GM19023 (cell line): ENCODE measurements around the gene DHX30.
A peak's percentile ranks its signal among the peaks of the same experiment; 100 is the strongest.
"Not testable (repeated sequence)": the region's sequence is repeated elsewhere in the genome, so short reads cannot be mapped to it uniquely, and the experiment has no call there.

ENCODE experiments used
- ATAC-seq: cut with Tn5 transposase; IDR thresholded peaks from one replicate; pipeline ENCODE4 v1.9.1; 2021; ENCODE audit warnings: mild to moderate bottlenecking, moderate library complexity; ENCODE audit not compliant: unreplicated experiment

DHX30 gene, protein sequence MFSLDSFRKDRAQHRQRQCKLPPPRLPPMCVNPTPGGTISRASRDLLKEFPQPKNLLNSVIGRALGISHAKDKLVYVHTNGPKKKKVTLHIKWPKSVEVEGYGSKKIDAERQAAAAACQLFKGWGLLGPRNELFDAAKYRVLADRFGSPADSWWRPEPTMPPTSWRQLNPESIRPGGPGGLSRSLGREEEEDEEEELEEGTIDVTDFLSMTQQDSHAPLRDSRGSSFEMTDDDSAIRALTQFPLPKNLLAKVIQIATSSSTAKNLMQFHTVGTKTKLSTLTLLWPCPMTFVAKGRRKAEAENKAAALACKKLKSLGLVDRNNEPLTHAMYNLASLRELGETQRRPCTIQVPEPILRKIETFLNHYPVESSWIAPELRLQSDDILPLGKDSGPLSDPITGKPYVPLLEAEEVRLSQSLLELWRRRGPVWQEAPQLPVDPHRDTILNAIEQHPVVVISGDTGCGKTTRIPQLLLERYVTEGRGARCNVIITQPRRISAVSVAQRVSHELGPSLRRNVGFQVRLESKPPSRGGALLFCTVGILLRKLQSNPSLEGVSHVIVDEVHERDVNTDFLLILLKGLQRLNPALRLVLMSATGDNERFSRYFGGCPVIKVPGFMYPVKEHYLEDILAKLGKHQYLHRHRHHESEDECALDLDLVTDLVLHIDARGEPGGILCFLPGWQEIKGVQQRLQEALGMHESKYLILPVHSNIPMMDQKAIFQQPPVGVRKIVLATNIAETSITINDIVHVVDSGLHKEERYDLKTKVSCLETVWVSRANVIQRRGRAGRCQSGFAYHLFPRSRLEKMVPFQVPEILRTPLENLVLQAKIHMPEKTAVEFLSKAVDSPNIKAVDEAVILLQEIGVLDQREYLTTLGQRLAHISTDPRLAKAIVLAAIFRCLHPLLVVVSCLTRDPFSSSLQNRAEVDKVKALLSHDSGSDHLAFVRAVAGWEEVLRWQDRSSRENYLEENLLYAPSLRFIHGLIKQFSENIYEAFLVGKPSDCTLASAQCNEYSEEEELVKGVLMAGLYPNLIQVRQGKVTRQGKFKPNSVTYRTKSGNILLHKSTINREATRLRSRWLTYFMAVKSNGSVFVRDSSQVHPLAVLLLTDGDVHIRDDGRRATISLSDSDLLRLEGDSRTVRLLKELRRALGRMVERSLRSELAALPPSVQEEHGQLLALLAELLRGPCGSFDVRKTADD

DNA sequence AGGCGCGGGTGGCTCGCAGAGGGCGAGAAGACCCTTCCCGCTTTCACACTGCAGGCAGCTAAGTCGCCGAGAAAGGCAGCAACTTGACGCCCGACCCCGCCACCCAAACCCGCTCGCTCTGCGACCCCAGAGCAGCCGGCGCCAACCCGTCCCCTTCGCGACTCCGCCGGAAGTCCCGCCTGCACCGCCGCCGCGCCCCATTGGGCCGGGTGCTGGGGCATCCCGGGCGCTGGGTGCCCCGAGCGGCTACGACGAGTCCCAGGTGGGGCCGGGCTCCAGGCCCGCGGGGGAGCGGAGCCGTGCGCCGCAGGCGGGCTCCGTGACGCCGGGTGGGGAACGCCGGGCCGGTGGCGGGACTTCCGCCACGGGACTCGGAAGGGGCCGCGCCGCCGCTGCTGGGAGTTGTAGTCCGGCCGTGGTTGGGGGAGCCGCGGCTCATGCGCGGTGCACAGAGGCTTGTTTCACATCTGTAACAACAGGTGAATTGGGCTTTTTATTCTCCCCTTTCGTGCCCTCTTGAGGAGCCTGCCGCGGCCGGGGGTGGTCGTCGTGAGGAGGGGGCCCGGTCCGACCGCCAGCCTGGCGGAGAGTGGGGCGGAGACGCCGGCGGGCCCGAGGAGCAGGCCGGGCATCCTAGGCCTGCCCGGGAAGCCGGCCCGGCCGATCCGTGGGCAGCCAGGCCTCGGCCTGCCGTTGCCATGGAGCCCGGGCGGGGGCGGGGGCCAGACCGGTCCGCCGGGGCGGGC is at the start of gene DHX30:
DHX30 (plus strand) TSS at position 405 of the 746 bp plus-strand sequence. CDS start 7,546 bp downstream, outside the sequence.
- ATAC-seq = peak; percentile 88

DNA sequence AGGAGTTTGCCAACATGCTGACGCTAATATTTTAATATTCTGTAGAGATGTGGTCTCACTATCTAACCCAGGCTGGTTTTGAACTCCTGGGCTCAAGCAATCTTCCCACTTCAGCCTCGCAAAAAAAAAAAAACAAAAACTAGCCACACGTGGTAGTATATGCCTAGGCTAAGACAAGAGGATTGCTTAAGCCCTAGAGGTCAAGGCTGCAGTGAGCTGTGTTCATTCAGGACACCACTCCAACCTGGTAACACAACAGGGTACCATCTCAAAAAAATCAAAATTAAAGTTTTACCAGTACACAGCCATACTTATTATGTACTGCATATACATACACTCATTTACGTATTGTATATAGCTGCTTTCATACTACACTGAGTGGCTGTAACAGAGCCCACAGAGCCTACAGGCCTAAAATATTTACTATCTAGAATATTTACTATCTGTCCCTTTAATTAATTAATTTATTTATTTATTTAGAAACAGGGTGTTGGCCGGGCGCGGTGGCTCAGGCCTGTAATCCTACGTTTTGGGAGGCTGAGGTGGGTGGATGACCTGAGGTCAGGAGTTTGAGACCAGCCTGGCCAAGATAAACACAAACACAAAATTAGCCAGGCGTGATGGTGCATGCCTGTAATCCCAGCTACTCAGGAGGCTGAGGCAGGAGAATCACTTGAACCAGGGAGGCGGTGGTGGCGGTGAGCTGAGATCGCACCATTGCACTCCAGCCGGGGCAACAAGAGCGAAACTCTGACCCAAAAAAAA is 44.5 kb upstream of the DHX30 start:
- ATAC-seq = no peak

DNA sequence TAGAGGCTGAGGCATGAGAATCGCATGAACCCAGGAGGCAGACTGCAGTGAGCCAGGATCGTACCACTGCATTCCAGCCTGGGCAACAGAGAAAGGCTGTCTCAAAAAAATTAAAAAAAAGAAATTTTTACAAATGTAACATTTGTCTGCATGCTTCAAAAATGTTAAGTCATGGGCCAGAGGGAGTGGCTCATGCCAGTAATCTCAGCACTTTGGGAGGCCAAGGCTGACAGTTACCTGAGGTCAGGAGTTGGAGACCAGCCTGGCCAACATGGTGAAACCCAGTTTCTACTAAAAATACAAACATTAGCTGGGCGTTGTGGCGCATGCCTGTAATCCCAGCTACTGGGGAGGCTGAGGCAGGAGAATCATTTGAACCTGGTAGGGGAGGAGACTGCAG is 42.7 kb upstream of the DHX30 start:
- not testable (repeated sequence) for ATAC-seq

DNA sequence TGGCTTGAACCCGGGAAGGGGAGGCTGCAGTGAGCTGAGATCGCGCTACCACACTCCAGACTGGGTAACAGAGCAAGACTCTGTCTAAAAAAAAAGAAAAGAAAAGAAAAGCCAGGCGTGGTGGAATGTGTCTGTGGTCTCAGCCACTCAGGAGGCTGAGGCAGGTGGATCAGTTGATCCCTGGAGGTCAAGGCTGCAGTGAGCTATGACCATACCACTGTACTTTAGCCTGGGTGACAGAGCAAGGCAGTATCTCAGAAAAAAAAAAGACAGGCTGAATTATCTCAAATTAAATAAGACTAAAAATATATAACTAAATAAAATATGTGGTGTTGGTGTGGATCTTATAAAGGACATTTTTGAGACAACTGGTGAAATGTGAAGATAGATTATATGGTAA is 41.9 kb upstream of the DHX30 start:
- ATAC-seq = no peak

DNA sequence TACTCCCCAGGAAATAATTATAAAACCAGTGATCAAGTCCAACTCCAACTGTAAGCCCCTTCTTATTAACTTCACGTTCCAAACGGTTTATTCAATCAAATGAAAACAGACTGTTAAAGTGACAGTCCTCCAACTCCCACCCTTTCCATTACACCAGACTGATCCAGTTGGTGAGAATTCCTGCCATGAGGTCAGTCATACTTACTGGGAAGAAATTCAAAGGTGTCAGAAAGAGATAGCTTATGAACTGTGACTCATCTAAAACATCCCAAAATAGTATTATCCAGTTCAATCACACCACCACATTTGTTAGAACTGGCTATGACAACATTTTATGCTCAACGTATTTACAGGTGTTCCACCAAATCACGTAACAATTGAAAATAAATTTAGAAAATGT is 40.7 kb upstream of the DHX30 start:
- no peak for ATAC-seq

DNA sequence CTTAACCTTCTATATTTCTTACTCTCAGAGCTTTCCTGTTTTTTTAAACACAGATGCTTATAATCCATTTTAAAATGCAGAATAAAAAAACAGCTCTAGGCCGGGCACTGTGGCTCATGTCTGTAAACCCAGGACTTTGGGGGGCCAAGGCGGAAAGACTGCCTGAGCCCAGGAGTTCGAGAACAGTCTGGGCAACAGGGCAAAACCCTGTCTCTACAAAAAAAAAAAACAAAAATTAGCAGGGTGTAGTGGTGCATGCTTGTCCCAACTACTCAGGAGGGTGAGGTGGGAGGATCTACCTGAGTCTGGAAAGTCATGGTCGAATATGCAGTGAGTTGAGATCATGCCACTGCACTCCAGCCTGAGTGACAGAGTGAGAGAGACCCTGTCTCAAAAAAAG is 36.8 kb upstream of the DHX30 start:
- ATAC-seq = no peak

DNA sequence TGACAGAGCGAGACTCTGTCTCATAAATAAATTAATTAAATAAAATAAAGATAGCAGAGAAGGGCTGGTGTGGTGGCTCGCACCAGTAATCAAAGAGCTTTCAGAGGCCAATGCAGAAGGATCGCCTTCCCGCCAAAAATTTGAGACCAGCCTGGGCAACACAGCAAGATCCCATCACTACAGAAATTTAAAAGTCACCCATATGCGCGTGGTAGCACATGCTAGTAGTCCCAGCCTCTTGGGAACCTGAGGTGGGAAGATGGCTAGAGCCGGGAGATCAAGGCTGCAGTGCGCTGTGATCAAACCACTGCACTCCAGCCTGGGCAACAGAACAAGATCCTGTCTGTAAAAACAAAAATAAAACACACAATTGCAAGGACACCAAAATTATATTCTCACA is 30.9 kb upstream of the DHX30 start:
- ATAC-seq = no peak

DNA sequence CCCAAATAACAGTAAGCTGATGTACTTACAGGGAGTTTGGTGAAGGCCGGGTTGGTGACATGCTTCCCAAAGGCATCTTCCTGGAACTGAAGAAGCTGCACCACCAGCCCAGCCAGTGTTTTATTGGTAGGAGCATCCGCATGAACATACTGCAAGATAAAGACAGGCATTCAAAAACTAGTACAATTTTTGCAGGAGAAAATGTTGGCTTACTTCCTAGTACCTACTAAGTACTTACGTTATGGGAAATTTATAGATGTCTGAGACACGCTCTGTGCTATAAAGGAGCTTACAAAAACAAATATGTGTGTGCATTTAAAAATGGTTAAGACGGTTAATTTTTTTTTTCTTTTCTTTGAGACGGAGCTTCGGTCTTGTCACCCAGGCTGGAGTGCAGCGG is 30.1 kb upstream of the DHX30 start:
- ATAC-seq = no peak

DNA sequence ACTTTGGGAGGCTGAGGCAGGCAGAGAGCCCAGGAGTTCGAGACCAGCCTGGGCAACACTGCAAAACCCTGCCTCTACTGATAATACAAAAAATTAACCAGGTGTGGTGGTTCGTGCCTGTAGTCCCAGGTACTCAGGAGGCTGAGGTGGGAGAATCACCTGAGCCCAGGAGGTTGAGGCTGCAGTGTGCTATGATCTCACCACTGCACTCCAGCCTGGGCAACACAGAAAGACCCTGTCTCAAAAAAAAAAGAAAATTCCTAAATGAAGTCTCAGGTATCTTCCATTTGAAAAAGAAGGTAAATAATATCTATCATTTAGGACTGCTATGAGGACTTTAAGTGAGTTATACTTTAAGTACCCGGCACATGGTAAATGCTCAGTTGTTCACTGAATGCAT is 24.2 kb upstream of the DHX30 start:
- no peak for ATAC-seq

DNA sequence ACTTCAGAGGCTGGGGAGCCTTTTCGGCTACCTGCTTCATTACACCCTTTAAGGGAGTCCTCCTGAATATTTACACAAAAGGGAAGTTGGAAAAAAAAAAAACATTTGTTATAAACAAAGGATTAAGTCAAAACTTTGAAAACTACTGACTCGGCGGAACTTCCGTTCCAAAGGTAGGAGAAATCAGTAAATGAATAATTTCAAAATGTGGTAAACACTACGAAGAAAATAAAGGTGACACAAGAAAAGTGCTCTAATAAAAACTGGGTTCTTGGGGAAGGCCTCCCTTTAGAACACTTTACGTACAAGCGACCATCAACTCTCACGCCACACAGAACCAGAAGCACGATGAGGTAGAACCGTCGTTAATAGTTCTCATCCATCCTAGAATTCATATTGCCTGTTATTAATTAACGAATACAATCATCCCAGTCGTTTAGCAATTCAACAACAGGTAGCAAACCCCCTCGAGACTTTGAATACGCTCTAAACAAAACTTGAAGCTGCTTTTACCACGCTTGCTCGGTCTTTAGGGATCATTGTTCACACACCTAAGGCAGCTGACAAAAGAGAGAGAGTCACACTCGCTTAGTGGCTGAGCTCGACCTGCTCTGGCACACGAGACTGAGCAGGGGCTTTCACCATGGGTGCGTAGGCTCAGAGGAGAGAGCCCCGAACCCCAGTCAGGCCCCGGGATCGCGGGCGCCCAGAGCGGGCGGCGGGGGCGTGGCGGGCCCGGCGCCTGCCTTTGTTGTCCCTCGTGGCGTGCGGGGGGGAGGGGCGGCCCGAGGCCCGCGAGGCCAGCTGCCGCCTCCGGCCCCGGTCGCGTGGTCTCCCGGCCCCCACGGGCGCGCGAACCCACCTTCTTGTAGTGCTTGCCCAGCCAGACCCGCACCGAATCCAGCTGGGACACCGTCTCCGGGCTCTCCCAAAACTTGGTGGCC is 21.9 kb upstream of the DHX30 start:
- ATAC-seq = peak; percentile 36

DNA sequence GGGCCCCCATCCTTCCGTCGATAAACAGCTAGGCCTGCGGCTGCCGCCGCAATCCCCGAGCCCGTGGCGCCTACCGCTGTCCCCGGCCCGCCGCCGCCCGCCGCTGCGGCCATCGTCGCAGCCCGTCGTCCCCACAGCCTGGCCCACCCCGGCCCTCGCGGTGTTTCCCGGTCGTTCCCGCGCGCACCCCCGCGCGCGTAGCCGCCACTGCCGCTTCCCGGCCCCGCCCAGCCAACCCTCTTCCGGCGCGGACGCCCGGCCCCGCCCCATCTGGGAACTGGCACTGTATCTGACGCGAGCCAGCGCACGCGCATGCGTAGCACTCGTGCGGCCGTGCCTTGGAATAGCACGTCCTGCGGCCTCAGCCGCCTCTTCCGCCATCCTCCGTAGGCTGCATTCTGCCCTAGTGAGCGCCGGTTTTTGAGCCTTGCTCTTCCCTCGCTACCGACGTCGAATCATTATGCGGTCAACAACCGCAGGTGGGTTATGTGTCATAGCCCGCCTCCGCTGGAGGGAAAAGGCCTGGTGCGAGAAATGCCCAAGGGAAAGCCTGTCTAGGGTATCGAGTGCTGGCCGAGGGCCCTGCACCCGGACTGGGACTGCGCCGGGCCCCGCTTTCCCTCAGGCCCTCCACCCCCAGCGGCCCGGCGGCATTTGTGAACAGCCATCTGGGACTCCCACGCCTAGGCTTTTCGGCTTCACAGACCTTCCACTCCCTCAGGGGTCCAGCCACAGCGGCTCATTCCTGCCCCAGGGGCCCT is 21.1 kb upstream of the DHX30 start, which contains the start of gene SMARCC1:
SMARCC1 (minus strand) TSS at position 209 of the 761 bp plus-strand sequence; CDS start at position 113, 96 bp downstream.
- ATAC-seq = peak; percentile 81

DNA sequence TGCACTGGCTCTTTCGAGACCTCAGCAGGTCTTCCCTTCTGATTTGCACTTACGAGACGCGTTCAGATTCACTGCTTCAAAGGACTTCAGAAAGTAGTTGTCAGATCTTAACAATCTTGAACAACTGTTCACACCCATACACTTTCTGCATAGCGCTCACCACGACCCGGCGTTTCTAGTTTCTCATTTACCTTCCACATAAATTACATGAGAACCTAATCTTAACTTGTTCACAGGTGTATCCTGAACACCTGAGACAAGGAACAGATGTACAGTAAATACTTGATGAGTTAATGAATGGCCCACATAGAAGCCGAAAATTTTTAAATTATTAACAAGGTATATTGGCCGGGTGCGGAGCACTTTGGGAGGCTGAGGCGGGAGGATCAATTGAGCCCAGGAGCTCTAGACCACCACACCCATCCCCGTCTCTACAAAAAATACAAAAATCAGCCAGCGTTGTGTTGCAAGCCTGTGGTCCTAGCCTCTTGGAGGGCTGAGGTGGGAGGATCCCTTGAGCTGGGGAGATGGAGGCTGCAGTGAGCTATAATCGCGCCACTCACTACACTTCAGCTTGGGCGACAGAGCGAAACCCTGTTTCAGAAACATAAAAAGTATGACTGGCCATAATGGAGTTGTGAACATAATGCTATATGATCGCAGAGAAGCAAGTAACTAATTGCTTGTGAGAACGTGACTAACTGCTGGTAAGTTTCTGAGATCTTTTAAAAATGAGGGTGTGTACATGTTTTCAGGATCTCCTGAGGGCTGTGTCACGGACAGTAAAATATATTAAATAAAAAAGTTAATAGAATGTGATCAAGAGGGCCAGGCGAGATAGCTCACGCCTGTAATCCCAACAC is 20.3 kb upstream of the DHX30 start:
- ATAC-seq = no peak

DNA sequence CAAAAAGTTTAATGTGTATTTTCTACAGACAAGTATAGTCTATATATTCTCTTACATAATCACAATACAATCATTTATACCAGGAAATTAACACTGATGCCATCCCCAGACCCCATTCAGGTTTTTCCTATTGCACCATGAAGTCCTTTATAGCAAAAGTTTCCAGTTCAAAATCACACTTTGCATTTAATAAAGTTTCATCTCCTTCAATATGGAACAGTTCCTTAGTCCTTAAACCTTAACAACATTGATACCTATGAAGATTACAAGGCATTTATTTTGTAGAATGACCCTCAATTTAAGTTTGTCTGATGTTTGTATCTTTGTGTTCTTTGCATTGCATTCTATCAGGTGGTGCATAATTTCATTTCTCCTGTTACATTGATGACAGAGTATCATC is 19.3 kb upstream of the DHX30 start:
- ATAC-seq = no peak

DNA sequence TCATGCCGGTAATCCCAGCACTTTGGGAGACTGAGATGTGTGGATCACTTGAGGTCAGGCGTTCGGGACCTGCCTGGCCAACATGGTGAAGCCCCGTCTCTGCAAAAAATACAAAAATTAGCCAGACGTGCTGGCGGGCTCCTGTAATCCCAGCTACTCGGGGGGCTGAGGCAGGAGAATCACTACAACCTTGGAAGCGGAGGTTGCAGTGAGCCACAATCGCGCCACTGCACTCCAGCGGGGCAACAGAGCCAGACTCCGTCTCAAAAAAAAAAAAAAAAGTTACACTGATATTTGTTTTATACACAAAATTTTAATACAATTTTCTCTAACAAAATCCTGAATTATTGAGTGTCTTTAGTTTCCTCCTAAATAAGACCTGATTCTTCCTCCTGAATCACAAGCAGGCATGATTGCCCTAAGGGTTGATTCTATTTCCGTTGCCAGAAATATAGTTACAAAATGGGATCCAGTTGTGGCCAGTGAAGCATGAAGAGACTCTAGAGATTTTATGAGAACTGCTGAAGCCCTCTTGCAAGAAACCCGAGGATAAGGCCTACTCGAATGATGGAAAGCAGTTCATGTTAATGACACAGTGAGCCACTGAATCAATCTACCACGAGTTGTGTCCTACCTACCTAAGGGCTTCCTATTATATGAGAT is 11.6 kb upstream of the DHX30 start:
- ATAC-seq = no peak

DNA sequence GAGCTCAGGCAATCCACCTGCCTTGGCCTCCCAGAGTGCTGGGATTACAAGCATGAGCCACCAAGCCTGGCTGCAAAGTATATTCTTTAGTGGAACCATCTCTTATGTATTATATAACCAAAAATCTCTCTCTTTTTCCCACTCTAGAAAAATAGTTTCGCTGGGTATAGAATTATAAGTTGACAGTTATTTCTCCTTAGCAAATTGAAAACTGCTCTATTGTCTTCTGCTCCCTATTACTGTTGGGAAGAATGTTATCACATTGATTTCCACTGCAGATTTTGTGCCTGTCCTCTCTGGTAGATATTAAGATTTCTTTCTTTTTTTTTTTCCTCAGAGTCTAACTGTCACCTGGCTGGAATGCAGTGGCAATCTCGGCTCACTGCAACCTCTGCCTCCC is 10.2 kb upstream of the DHX30 start:
- no peak for ATAC-seq

DNA sequence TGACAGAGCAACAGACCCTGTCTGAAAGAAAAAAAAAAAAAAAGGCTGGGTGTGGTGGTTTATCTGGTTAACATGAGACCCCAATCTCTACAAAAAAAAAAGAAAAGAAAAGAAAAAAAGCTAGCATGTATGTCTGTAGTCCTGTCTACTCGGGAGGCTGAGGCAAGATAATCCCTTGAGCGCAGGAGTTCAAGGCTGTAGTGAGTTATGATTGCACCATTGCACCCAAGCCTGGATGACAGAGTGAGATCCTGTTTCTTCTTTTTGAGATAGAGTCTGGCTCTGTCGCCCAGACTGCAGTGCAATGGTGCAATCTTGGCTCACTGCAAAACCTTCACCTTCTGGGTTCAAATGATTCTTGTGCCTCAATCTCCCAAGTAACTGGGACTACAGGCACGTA is 8.4 kb upstream of the DHX30 start:
- ATAC-seq = no peak
